HFF-Myc (cell line): ENCODE results near the gene STAT5A.

Experiments
- DNase-seq: peaks from one replicate; pipeline ENCODE4 v3.0.0-alpha.2; 2011; ENCODE audit warnings: low read depth; ENCODE audit errors: extremely low read depth
- H3K4me3 ChIP-seq: replicated peaks from 2 replicates; pipeline ENCODE4 v1.5.1; 2011; ENCODE audit warnings: low read depth, mild to moderate bottlenecking, control low read depth, low read length
- TF ChIP-seq, protein P1 (sequence below): IDR thresholded peaks from 2 replicates; pipeline ENCODE4 v1.5.1; 2012; ENCODE audit warnings: mild to moderate bottlenecking, low read depth, low read length, control low read depth; ENCODE audit errors: missing control alignments

The STAT5A gene

GRCh38 chr17:42274812-42275526 is 13.3 kb upstream of the STAT5A start:
- TF ChIP-seq, protein P1, sequence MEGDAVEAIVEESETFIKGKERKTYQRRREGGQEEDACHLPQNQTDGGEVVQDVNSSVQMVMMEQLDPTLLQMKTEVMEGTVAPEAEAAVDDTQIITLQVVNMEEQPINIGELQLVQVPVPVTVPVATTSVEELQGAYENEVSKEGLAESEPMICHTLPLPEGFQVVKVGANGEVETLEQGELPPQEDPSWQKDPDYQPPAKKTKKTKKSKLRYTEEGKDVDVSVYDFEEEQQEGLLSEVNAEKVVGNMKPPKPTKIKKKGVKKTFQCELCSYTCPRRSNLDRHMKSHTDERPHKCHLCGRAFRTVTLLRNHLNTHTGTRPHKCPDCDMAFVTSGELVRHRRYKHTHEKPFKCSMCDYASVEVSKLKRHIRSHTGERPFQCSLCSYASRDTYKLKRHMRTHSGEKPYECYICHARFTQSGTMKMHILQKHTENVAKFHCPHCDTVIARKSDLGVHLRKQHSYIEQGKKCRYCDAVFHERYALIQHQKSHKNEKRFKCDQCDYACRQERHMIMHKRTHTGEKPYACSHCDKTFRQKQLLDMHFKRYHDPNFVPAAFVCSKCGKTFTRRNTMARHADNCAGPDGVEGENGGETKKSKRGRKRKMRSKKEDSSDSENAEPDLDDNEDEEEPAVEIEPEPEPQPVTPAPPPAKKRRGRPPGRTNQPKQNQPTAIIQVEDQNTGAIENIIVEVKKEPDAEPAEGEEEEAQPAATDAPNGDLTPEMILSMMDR = no peak
- H3K4me3 ChIP-seq = peak overlapping the region; percentile 55
- no peak for DNase-seq

GRCh38 chr17:42275527-42276358 is 12.6 kb upstream of the STAT5A start:
- peak overlapping the region; percentile 55 for H3K4me3 ChIP-seq
- no peak for DNase-seq
- TF ChIP-seq, protein P1 = no peak

- DNase-seq = no peak
- TF ChIP-seq, protein P1 = no peak
- H3K4me3 ChIP-seq = peak within 1 kb of the TSS; percentile 55
Measured at GRCh38 chr17:42276359-42276608, 12.0 kb upstream of the STAT5A start, which contains the start of gene STAT5B. STAT5B (minus strand) TSS chr17:42276391; CDS start chr17:42232127, 44,264 bp downstream.

DNA sequence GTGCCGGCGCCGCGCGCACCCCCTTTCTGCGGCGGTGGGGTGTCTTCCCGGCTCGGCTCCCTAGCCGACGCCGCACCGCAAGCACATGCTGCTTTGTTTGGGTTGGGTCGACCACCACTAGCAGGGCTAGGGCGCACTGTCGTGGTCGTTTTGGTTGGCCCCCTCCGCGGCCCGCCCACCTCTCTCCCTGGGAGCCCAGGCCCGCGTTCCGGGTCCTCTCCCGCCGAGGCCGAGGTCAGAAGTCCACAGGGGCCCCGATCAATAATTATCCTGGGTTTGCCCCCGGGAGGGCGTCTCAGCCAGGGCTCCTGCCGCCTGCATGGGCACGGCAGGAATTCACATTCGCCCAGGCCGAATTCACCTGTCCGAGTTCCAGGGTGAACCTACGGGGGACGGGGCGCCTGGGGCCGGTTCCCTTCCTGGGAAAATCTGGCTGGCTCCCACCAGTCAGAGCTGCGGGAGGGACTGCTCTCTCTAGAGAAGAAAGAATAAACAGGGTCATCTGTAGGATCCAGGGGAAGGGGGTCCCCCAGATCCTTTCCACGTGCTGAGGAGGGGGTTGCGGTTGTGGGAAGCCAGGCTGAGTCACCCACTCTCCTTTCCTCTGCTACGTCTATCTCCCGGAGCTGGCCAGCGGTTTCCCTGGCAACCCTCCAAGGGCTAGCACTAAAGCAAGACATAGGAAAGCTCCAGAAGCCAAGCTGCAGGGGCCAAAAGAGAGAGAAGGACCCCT is 11.5 kb upstream of the STAT5A start:
- TF ChIP-seq, protein P1 = no peak
- peak; percentile 66 for DNase-seq
- H3K4me3 ChIP-seq = peak overlapping the region; percentile 53

- peak overlapping the region; percentile 53; the same call in 1 of the 2 replicates for H3K4me3 ChIP-seq
- DNase-seq = no peak
- TF ChIP-seq, protein P1 = no peak
Measured at GRCh38 chr17:42277342-42277712, 11.0 kb upstream of the STAT5A start.

GRCh38 chr17:42279776-42280630 is 8.3 kb upstream of the STAT5A start:
- TF ChIP-seq, protein P1 = no peak
- no peak for DNase-seq

More at GRCh38 chr17:42279776-42280630, 8.3 kb upstream of the STAT5A start:
- no peak overlapping the region for H3K4me3 ChIP-seq
